Measurements from ENCODE around the gene NAT16. TPM values are rescaled to one million over a fixed set of nuclear protein-coding genes. Genes with fewer than 3 reads are reported as not detected.

Gene NAT16
- total and polyA plus RNA-seq, 10 of the 15 experiments (the other 5 are each of a cell fraction or from before 2014, with no cell fraction given), result not detected

GRCh38 chr7:101165075-101165957, 14.8 kb downstream of the NAT16 start, which contains the start of gene VGF (continued):
- TF ChIP-seq IRF3 (IDR thresholded peaks at IDR 0.05), result no peak
- TF ChIP-seq GABPA (IDR thresholded peaks at IDR 0.05; ENCODE audit: low read depth), result no peak
- no peak for TF ChIP-seq BCLAF1 (IDR thresholded peaks at IDR 0.05)
- no peak for TF ChIP-seq SUPT20H (IDR thresholded peaks at IDR 0.05; ENCODE audit: borderline replicate concordance, control insufficient read depth, low read depth, low read length)
- no peak for TF ChIP-seq NFYA (IDR thresholded peaks at IDR 0.05; ENCODE audit: borderline replicate concordance, low read depth, low read length)
- no peak for TF ChIP-seq ZBTB33 (IDR thresholded peaks at IDR 0.05)
- TF ChIP-seq ZBTB40 (IDR thresholded peaks at IDR 0.05; ENCODE audit: borderline replicate concordance), result no peak
- TF ChIP-seq ZNF384 (IDR thresholded peaks at IDR 0.05; ENCODE audit: borderline replicate concordance, low read depth, low read length), result no peak
- TF ChIP-seq CBX3 (IDR thresholded peaks at IDR 0.05; ENCODE audit: borderline replicate concordance, low read depth), result no peak
- no peak for TF ChIP-seq HDGF (IDR thresholded peaks at IDR 0.05)
- TF ChIP-seq ZSCAN29 (IDR thresholded peaks at IDR 0.05), result no peak
- TF ChIP-seq RUNX3 (IDR thresholded peaks at IDR 0.05; ENCODE audit: low read length), result no peak
- no peak for TF ChIP-seq CBFB (IDR thresholded peaks at IDR 0.05; ENCODE audit: low read depth)
- no peak for TF ChIP-seq PML (IDR thresholded peaks at IDR 0.05; ENCODE audit: low read length)
- no peak for TF ChIP-seq ASH2L (IDR thresholded peaks at IDR 0.05; ENCODE audit: borderline replicate concordance, low read depth)
- no peak for TF ChIP-seq EED (IDR thresholded peaks at IDR 0.05; ENCODE audit: low read depth)
- TF ChIP-seq FOXK2 (IDR thresholded peaks at IDR 0.05), result no peak

All from GM12878 (cell line).